Tibial nerve (tissue), 4 donors: ENCODE data around the gene UBB. TPM values are rescaled to one million over a fixed set of nuclear protein-coding genes. Genes with fewer than 3 reads are reported as not detected.

ENCODE experiments used
- DNase-seq, 2 donors: peaks; one replicate each; pipeline ENCODE4 v3.0.0-alpha.2; 2019; ENCODE audit warnings: low spot score in 2 of 2
- H3K27ac ChIP-seq, 4 donors: fragments of 200-600 bp; sonication (generic) in 3 of 4; one replicate each; pipeline ENCODE4 v1.5.1; 2017 to 2019; ENCODE audit warnings: mild to moderate bottlenecking in 1 of 4
- H3K27me3 ChIP-seq, 2 donors: fragments of 200-600 bp; sonication (generic) in 1 of 2; one replicate each; pipeline versions ENCODE4 v1.5.1 to v1.6.0; 2017 to 2019
- H3K36me3 ChIP-seq, 3 donors: fragments of 200-600 bp; sonication (generic); one replicate each; pipeline ENCODE4 v1.5.1; 2018 to 2019
- H3K4me1 ChIP-seq, 4 donors: fragments of 200-600 bp; sonication (generic) in 3 of 4; one replicate each; pipeline ENCODE4 v1.5.1; 2017 to 2019
- H3K4me3 ChIP-seq, 4 donors: fragments of 200-600 bp; sonication (generic) in 3 of 4; one replicate each; pipeline ENCODE4 v1.5.1; 2017 to 2019; ENCODE audit warnings: mild to moderate bottlenecking in 1 of 4, moderate library complexity in 1 of 4
- H3K9me3 ChIP-seq, 4 donors: fragments of 200-600 bp; sonication (generic) in 3 of 4; one replicate each; pipeline ENCODE4 v1.5.1; 2017 to 2019
- EP300 ChIP-seq, 2 donors: sonication (generic); formaldehyde crosslinking; IDR thresholded peaks; one replicate each; pipeline ENCODE4 v1.6.1; 2017; ENCODE audit warnings: antibody characterized with exemption in 2 of 2, mild to moderate bottlenecking in 1 of 2
- POLR2A ChIP-seq, 2 donors: fragments of 450-650 bp; IDR thresholded peaks; one replicate each; pipeline ENCODE4 v1.6.1; 2017; ENCODE audit warnings: antibody characterized with exemption in 2 of 2, mild to moderate bottlenecking in 2 of 2, moderate library complexity in 2 of 2
- WGBS, 2 donors: methylation state at CpG; one replicate each; pipeline ENCODE4 v1.1.5; 2018; 5-methylcytosine and 5-hydroxymethylcytosine counted together
- total RNA-seq, 4 donors: library from RNA; depleted of rRNA; stranded (reverse); fragments of >200 nt; gene quantifications; one replicate each; pipeline ENCODE4 v1.1.0, GENCODE V29; 2016
- TF ChIP-seq, protein P1 (sequence below), 5 experiments: fragments of 200-600 bp in 3 of 5; fragments of 450-650 bp in 2 of 5; sonication (generic) in 3 of 5; IDR thresholded peaks; one replicate each; pipeline ENCODE4 v1.5.1; 2016 to 2019; ENCODE audit warnings: antibody characterized with exemption in 5 of 5, mild to moderate bottlenecking in 3 of 5, moderate library complexity in 2 of 5

Gene UBB
- total RNA-seq, 4 donors from 2014 or later, result 435 to 666 (median 472) TPM

- H3K4me1 ChIP-seq, result peaks cover 0 to 22% (median 10%) of the 10 kb centered on the region in 4 donors
- DNase-seq, result no peak
- no peak overlapping the region for H3K4me3 ChIP-seq
- H3K9me3 ChIP-seq, result no peaks in the 10 kb centered on the region
- peaks cover 0 to 9% of the 10 kb centered on the region in 2 donors for H3K27me3 ChIP-seq
- H3K27ac ChIP-seq, result peak overlapping the region in 3 of 4 donors; percentile 48 to 72 (median 64)
- peaks cover 0 to 5% (median 0%) of the 10 kb centered on the region in 3 donors for H3K36me3 ChIP-seq
- no peak for TF ChIP-seq EP300 (IDR thresholded peaks at IDR 0.05)
- TF ChIP-seq, protein P1, sequence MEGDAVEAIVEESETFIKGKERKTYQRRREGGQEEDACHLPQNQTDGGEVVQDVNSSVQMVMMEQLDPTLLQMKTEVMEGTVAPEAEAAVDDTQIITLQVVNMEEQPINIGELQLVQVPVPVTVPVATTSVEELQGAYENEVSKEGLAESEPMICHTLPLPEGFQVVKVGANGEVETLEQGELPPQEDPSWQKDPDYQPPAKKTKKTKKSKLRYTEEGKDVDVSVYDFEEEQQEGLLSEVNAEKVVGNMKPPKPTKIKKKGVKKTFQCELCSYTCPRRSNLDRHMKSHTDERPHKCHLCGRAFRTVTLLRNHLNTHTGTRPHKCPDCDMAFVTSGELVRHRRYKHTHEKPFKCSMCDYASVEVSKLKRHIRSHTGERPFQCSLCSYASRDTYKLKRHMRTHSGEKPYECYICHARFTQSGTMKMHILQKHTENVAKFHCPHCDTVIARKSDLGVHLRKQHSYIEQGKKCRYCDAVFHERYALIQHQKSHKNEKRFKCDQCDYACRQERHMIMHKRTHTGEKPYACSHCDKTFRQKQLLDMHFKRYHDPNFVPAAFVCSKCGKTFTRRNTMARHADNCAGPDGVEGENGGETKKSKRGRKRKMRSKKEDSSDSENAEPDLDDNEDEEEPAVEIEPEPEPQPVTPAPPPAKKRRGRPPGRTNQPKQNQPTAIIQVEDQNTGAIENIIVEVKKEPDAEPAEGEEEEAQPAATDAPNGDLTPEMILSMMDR (IDR thresholded peaks at IDR 0.05), result no peak
- TF ChIP-seq POLR2A (IDR thresholded peaks at IDR 0.05), result no peak
- 62 to 64% methylated on average over 6 to 7 of the region's 7 CpGs for WGBS, 2 donors
These were observed 37.2 kb downstream of the UBB start for GRCh38 chr17:16417896-16418684.

DNA sequence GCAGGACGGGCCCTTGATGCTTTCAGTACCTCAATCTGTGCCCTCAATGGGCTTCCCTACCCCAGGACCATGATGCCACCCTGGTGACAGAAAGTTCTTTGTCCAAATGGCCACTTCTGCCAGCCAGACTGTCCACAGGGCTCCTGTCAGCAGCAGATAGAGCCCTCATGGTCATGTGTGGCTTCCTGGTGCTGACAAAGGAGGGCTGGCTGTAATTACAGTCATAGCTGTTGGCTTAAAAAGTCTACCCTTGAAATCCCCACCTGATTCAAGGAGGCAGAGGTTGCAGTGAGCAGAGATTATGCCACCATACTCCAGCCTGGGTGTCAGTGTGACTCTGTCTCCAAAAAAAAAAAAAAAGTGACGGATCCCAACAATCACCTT is 37.8 kb downstream of the UBB start:
- H3K4me1 ChIP-seq, result peaks cover 0 to 22% (median 10%) of the 10 kb centered on the region in 4 donors
- no peak overlapping the region for H3K4me3 ChIP-seq
- H3K9me3 ChIP-seq, result no peaks in the 10 kb centered on the region
- no peak for DNase-seq
- peaks cover 0 to 11% (median 0%) of the 10 kb centered on the region in 3 donors for H3K36me3 ChIP-seq
- peak overlapping the region in 3 of 4 donors; percentile 48 to 72 (median 64) for H3K27ac ChIP-seq
- 40 to 81% methylated on average over 2 of the region's 2 CpGs for WGBS, 2 donors
- peaks cover 0 to 9% of the 10 kb centered on the region in 2 donors for H3K27me3 ChIP-seq
- no peak for TF ChIP-seq EP300 (IDR thresholded peaks at IDR 0.05)

- H3K27me3 ChIP-seq, result peaks cover 0 to 9% of the 10 kb centered on the region in 2 donors
- no peak for DNase-seq
- H3K27ac ChIP-seq, result peak overlapping the region in 3 of 4 donors; percentile 51 to 72 (median 64)
- no peak overlapping the region for H3K4me3 ChIP-seq
- H3K9me3 ChIP-seq, result no peaks in the 10 kb centered on the region
- H3K4me1 ChIP-seq, result peaks cover 0 to 22% (median 10%) of the 10 kb centered on the region in 4 donors
- H3K36me3 ChIP-seq, result peaks cover 0 to 17% (median 0%) of the 10 kb centered on the region in 3 donors
- WGBS, 2 donors, result 68 to 74% methylated on average over 8 of the region's 8 CpGs
- TF ChIP-seq, protein P1 (IDR thresholded peaks at IDR 0.05), result no peak
- TF ChIP-seq EP300 (IDR thresholded peaks at IDR 0.05), result no peak
- TF ChIP-seq POLR2A (IDR thresholded peaks at IDR 0.05), result no peak
These were observed 38.4 kb downstream of the UBB start for GRCh38 chr17:16419074-16419928.

- Histone ChIP-seq H3K4me3 (no peak overlapping the region), H3K27ac (peak overlapping the region in 3 of 4 donors; percentile 51 to 72 (median 64))
- no peak for DNase-seq
These were observed 39.0 kb downstream of the UBB start for GRCh38 chr17:16419929-16420271.

DNA sequence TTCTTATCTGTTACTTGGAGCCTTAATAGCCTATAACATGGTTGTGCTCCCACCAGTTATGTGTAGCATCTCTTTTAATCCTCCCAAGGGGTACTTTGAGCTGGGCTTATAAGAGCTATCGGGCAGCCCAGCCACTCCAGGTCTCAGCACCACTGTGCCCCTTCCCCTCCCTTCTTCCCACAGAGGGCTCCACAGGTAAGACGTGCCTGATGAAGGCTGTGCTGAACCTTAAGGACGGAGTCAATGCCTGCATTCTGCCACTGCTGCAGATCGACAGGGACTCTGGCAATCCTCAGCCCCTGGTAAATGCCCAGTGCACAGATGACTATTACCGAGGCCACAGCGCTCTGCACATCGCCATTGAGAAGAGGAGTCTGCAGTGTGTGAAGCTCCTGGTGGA is 41.5 kb downstream of the UBB start:
- 83 to 89% methylated on average over 7 of the region's 7 CpGs for WGBS, 2 donors
- TF ChIP-seq EP300 (IDR thresholded peaks at IDR 0.05), result no peak
- TF ChIP-seq, protein P1 (IDR thresholded peaks at IDR 0.05), result no peak
- TF ChIP-seq POLR2A (IDR thresholded peaks at IDR 0.05), result no peak
- no peak for DNase-seq
- Histone ChIP-seq H3K27ac (no peak overlapping the region), H3K9me3 (no peaks in the 10 kb centered on the region), H3K36me3 (peaks cover 0 to 23% (median 9%) of the 10 kb centered on the region in 3 donors), H3K27me3 (no peaks in the 10 kb centered on the region), H3K4me3 (no peak overlapping the region), H3K4me1 (peaks cover 0 to 18% (median 8%) of the 10 kb centered on the region in 4 donors)

More at GRCh38 chr17:16419929-16420271, 39.0 kb downstream of the UBB start:
- no peaks in the 10 kb centered on the region for H3K9me3 ChIP-seq
- H3K4me1 ChIP-seq, result peaks cover 0 to 22% (median 10%) of the 10 kb centered on the region in 4 donors
- peaks cover 0 to 9% of the 10 kb centered on the region in 2 donors for H3K27me3 ChIP-seq
- WGBS, 2 donors, result 79 to 84% methylated on average over 10 of the region's 10 CpGs
- H3K36me3 ChIP-seq, result peaks cover 0 to 17% (median 0%) of the 10 kb centered on the region in 3 donors
- no peak for TF ChIP-seq POLR2A (IDR thresholded peaks at IDR 0.05)
- no peak for TF ChIP-seq EP300 (IDR thresholded peaks at IDR 0.05)
- TF ChIP-seq, protein P1 (IDR thresholded peaks at IDR 0.05), result no peak
